NCI-H1092 (cell line): ENCODE measurements around the gene EEIG2.

Source experiments
- DNase-seq: peaks from one replicate; lab custom pipeline; 2025; lab: John Stamatoyannopoulos, UW

Gene EEIG2

DNA sequence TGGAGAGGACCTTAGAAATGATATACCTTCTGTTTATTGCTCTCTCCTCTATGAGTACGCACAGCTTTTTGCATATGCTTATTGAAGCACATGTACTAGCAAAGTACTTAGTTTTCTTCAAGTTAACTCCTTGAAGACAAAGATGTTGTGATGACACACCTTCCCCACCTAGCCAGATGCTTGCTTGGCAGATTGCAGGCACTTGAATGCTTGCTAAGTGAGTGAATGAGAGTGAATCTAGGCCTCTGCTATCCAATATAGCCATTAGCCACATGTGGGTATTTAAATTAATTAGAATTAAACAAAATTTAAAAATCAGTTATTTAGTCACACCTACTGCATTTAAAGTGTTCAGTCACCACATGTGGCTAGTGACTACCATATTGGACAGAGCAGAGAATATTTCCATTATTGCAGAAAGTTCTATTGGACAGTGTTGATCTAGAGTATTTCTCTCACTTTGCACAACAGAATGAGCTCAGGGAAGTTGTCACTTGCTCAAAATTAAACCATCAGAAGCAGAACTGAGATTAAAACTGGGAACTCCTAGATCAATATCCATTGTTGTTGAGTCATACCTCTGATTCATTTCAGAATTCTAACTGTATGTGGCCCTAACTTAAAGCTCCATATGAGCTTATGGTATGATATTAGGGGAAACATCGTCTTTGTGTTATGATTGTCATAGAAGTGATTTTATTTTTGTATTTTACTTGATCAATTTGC is 8.6 kb upstream of the EEIG2 start:
- no peak for DNase-seq

GRCh38 chr1:108553905-108554304 is 6.0 kb upstream of the EEIG2 start:
- DNase-seq, result no peak

GRCh38 chr1:108554682-108555427 is 5.0 kb upstream of the EEIG2 start:
- DNase-seq, result no peak

DNA sequence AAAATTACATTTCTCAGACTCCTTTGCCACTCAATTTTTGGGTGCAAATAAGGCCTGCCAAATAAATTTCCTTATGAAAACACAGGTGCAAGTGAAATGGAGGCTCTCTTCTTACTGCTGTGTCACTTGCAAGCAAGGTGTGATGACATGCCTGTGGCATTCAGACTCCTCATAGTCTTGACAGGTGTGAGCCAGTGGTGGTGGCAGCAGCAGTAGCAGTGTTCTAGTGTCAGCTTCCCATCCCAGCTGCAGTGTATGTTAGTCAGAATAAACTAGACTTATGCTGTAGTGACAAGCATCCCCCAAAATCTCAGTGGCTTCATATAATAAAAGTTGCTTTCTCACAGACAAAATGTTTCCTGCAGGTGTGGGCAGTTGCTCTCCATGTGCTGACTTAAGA is 3.8 kb upstream of the EEIG2 start:
- no peak for DNase-seq

DNA sequence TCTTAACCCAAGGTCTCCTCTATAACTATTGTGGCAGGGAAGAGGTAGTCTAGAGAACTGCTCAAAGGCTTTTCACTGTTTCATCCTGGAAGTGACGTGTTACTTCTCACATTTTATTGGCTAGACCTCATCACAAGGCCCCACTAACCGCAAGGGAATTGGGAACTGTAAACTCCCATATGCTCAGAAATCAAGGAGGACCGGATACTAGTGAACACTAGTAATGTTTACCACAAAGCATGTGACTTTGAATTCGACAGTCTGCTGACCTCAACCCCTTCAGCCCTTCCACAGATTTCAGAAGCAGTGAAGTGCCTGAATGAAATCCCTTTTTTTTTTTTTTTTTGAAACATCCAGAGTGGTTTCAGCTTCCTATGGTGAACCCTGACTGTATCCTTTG is 3.4 kb upstream of the EEIG2 start:
- DNase-seq, result no peak

DNA sequence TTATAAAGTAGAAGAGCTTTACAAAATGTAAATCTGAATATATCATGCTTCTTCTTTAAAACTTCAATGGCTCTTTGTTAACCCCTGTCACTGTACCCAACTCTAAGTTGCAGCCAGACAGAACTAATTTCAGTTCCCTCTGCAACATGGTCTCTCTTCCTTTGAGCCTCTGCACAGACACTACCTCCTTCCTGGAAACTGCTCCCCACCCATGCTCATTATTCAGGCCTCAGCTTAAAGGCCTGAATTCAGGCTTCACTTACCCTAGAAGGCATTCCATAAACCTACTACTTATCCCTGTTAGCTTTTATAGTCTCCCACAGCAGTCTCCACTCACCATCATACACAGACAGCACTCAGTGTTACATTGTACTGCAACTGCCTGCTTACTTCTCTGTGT is 2.6 kb upstream of the EEIG2 start:
- DNase-seq, result no peak

GRCh38 chr1:108560189-108560873 is 431 bp downstream of the EEIG2 start:
- DNase-seq, result no peak

- DNase-seq, result peak; percentile 53
Measured at GRCh38 chr1:108560874-108561459, 1.1 kb downstream of the EEIG2 start.

DNA sequence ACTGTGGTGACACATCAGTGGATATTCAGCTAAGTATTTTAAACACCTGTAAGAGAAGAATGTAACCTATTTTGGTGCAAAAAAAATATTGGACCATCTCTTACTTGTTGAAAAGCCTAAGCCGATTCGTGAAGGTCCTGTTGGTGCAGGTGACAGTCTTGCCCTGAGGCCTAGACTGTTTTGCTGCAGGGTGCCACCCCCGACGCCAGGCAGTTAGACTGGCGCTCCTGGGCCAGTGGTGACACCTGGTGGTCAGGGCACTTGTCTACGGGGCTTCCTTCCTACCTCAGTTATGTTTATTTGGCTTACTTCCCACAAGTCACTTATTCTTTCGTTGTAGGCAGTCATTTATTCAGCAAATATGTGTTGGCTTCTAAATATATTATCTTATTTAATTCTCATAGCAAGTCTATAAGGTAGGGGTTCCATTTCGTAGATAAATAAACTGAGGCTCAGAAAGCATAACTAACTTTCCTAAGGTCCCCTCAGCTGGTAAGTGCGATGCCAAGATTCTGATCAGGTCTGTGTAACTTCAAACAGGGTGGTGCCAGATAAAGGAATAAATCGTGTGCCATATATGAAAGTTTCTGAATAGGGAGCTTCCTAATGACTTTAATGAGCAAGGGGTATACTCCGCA is 1.9 kb downstream of the EEIG2 start:
- no peak for DNase-seq

GRCh38 chr1:108563808-108564207 is 3.9 kb downstream of the EEIG2 start:
- DNase-seq, result no peak

GRCh38 chr1:108565081-108565480 is 5.2 kb downstream of the EEIG2 start:
- DNase-seq, result no peak

- DNase-seq, result no peak
Measured at GRCh38 chr1:108565512-108565911, 5.6 kb downstream of the EEIG2 start.

DNA sequence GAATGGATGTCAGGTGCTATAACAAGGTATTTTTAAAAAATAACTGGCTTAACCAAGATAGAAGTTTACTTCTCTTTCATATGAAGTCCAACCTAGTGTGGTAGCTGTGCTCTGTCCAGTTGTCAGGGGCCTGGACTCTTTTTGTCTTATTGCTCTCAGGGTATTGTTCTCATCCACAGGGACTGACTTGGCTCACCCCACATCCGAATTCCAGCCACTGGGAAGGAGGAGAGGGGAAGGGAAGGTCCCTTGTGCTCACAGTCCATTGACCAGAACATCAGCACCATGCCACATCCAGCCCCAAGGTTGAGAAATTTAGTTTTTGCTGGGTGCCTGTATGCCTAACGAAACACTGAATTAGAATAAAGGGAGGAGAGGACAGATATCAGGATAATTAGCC is 8.7 kb downstream of the EEIG2 start:
- no peak for DNase-seq

GRCh38 chr1:108569097-108569728 is 9.3 kb downstream of the EEIG2 start:
- DNase-seq, result no peak

DNA sequence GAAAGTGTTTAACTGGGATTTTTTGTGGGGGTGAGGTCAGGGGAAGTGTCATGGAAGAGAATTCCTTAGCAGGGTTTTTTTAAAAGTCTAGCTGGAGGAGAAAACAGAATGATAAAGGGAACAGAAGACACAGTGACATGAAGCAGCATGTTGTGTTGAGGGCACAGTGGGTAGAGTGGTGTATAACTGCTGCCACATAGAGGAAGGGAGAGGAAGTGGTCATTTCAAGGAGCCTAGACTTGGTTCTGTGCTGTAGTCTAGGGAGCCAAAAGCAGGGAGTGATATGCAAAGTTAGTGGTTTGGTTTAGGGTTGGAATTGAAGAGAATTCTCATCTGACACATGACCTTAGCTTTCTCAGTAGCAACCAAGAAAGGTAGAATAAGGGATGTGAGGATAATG is 10.2 kb downstream of the EEIG2 start:
- DNase-seq, result no peak

GRCh38 chr1:108570998-108571401 is 11.1 kb downstream of the EEIG2 start:
- no peak for DNase-seq

GRCh38 chr1:108572182-108572581 is 12.3 kb downstream of the EEIG2 start:
- DNase-seq, result no peak

DNA sequence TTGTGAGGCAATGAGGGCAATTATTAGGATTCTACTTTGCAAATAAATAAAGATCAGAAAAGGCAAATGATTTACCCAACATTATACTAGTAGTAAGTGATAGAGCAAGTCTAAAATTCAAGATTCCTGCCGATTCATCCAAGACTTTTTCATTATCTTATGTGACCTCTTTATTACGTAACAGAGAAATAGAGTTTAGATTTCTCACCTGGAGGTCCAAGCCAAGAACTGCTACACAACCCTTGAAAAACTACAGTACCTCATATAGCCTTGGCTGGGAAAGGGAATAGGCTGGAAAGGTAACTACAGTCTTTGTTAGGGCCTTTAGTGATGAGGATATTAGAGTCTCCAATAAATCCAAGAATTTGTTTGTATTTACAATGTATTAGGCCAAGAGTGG is 13.3 kb downstream of the EEIG2 start:
- no peak for DNase-seq

DNA sequence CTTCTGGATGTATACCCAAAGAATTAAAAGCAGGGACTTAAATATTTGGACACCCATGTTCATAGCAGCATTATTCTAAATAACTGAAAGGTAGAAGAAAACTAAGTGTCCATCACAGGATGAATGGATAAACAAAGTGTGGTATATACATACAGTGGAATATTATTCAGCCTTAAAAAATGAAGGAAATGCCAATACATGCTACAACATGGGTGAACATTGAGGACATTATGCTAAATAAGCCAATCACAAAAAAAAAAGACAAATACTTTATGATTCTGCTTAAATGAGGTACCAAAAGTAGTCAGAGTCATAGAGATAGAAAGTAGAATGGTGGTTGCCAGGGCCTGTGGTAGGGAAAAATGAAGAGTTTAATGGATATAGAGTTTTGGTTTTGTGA is 14.1 kb downstream of the EEIG2 start:
- DNase-seq, result no peak

DNA sequence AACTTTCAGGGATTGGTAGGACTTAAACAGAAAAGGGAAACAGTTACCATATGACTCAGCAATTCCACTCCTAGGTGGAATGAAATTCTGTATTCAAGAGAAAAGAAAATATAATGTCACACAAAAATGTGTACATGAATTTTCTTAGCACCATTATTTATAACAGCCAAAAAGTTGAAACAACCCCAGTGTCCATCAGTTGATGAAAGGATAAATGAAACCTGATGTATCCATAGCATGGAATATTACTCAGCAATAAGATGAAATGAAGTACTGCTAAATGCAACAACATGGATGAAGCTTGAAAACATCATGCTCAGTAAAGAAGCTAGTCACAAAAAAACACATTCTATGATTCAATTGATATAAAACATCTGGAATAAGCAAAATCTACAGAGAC is 15.5 kb downstream of the EEIG2 start:
- DNase-seq, result no peak

- no peak for DNase-seq
Measured at GRCh38 chr1:108583757-108584427, 24.0 kb downstream of the EEIG2 start.
